Sigmoid colon (tissue), 4 donors: Measurements from ENCODE around the gene HARS2.

Source experiments
- POLR2A ChIP-seq, 2 donors: fragments of 450-650 bp; IDR thresholded peaks; one replicate each; pipeline ENCODE4 v1.6.1; 2016; ENCODE audit warnings: antibody characterized with exemption in 2 of 2, mild to moderate bottlenecking in 2 of 2, moderate library complexity in 2 of 2
- POLR2AphosphoS5 ChIP-seq, 4 donors: sonication (generic); formaldehyde crosslinking; IDR thresholded peaks; one replicate each; pipeline ENCODE4 v1.6.1; 2017; ENCODE audit warnings: antibody characterized with exemption in 4 of 4
- TF ChIP-seq, protein P1 (sequence below), 4 experiments: fragments of 450-650 bp in 3 of 4; fragments of 200-600 bp in 1 of 4; IDR thresholded peaks; one replicate each; pipeline ENCODE4 v1.5.1; 2016 to 2019; ENCODE audit warnings: antibody characterized with exemption in 4 of 4, mild to moderate bottlenecking in 3 of 4, moderate library complexity in 2 of 4

- TF ChIP-seq, protein P1, sequence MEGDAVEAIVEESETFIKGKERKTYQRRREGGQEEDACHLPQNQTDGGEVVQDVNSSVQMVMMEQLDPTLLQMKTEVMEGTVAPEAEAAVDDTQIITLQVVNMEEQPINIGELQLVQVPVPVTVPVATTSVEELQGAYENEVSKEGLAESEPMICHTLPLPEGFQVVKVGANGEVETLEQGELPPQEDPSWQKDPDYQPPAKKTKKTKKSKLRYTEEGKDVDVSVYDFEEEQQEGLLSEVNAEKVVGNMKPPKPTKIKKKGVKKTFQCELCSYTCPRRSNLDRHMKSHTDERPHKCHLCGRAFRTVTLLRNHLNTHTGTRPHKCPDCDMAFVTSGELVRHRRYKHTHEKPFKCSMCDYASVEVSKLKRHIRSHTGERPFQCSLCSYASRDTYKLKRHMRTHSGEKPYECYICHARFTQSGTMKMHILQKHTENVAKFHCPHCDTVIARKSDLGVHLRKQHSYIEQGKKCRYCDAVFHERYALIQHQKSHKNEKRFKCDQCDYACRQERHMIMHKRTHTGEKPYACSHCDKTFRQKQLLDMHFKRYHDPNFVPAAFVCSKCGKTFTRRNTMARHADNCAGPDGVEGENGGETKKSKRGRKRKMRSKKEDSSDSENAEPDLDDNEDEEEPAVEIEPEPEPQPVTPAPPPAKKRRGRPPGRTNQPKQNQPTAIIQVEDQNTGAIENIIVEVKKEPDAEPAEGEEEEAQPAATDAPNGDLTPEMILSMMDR (IDR thresholded peaks at IDR 0.05): no peak
- TF ChIP-seq POLR2A (IDR thresholded peaks at IDR 0.05) (no peak), POLR2AphosphoS5 (IDR thresholded peaks at IDR 0.05) (no peak)
These were observed 48.5 kb upstream of the HARS2 start for GRCh38 chr5:140642718-140643117.
